GM06990 (cell line): Measurements from ENCODE around the gene GAST.
"Not testable (repeated sequence)": the region's sequence is repeated elsewhere in the genome, so short reads cannot be mapped to it uniquely, and the experiment has no call there.

Experiments
- DNase-seq: peaks from one replicate; pipeline ENCODE4 v3.0.0-alpha.2; 2011; ENCODE audit not compliant: insufficient read length; ENCODE audit errors: extremely low read depth
- H3K27me3 ChIP-seq: replicated peaks from 2 replicates; pipeline ENCODE4 v1.6.0; 2011; ENCODE audit warnings: low read length; ENCODE audit not compliant: control insufficient read depth, insufficient read depth
- H3K36me3 ChIP-seq: 2 replicates; pipeline ENCODE4 v1.5.1; 2011; ENCODE audit warnings: low read length; ENCODE audit not compliant: control insufficient read depth, insufficient read depth
- H3K4me3 ChIP-seq: replicated peaks from 2 replicates; pipeline ENCODE4 v1.5.1; 2011; ENCODE audit warnings: low read depth, mild to moderate bottlenecking, control low read depth, low read length
- TF ChIP-seq, protein P1 (sequence below): IDR thresholded peaks from 2 replicates; pipeline ENCODE4 v1.5.1; 2011; ENCODE audit warnings: low read length, control low read depth, mild to moderate bottlenecking, inconsistent platforms; ENCODE audit not compliant: insufficient read depth, poor library complexity, severe bottlenecking

The GAST gene

DNA sequence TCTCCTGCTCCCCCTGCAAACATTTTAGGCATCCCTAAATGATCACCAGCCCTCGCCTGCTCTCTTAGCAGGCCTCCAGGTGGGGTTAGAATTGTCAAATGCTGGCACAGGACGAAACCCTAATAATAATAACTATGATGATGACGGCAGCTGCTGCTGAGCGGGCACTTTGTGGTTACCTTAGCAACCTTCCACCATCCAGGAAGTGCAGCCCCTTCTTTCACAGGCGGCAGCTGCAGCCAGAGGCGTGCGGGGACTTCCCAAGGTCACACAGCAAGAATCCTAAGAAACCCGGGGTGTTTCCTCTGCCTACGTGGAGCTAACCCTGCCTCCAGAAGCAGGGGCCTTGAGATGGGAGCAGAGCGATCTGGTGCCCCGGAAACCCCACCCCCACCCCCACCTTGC, 45.9 kb upstream of the GAST start:
- Histone ChIP-seq H3K4me3 (peak overlapping the region; percentile 53), H3K36me3 (no peaks in the 10 kb centered on the region), H3K27me3 (no peaks in the 10 kb centered on the region)
- no peak for DNase-seq
- TF ChIP-seq, protein P1, sequence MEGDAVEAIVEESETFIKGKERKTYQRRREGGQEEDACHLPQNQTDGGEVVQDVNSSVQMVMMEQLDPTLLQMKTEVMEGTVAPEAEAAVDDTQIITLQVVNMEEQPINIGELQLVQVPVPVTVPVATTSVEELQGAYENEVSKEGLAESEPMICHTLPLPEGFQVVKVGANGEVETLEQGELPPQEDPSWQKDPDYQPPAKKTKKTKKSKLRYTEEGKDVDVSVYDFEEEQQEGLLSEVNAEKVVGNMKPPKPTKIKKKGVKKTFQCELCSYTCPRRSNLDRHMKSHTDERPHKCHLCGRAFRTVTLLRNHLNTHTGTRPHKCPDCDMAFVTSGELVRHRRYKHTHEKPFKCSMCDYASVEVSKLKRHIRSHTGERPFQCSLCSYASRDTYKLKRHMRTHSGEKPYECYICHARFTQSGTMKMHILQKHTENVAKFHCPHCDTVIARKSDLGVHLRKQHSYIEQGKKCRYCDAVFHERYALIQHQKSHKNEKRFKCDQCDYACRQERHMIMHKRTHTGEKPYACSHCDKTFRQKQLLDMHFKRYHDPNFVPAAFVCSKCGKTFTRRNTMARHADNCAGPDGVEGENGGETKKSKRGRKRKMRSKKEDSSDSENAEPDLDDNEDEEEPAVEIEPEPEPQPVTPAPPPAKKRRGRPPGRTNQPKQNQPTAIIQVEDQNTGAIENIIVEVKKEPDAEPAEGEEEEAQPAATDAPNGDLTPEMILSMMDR, result no peak

DNA sequence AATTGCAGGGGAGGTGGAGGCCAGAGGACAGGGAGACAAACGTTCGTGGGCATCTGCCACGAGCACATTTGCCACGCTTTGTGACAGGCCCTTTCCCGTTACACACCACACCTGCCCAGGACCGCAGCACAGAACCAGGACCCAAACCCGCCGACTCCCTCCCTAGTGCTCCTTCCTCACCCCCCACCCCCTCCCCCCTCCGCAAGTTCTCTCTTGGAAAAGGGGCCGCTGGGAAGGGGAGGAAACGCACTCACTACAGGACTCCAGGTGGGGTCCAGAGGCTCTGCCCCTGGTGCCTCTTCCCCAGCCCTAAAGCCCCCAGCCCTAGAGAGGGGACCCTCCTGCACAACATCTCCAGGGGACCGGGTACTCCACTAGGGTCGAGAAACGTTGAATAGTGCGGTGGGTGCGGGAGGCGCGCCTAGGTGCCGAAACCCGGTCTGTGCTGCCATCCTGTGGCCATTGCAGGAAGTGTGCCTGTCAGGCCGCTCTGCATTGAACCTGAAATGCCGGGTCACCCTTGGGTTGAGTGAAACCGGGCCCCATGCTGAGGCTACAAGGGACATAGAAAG, 45.3 kb upstream of the GAST start:
- H3K27me3 ChIP-seq, result no peaks in the 10 kb centered on the region
- TF ChIP-seq, protein P1, result peak; percentile 93
- DNase-seq, result peak; percentile 85
- no peaks in the 10 kb centered on the region for H3K36me3 ChIP-seq
- H3K4me3 ChIP-seq, result peak overlapping the region; percentile 53

DNA sequence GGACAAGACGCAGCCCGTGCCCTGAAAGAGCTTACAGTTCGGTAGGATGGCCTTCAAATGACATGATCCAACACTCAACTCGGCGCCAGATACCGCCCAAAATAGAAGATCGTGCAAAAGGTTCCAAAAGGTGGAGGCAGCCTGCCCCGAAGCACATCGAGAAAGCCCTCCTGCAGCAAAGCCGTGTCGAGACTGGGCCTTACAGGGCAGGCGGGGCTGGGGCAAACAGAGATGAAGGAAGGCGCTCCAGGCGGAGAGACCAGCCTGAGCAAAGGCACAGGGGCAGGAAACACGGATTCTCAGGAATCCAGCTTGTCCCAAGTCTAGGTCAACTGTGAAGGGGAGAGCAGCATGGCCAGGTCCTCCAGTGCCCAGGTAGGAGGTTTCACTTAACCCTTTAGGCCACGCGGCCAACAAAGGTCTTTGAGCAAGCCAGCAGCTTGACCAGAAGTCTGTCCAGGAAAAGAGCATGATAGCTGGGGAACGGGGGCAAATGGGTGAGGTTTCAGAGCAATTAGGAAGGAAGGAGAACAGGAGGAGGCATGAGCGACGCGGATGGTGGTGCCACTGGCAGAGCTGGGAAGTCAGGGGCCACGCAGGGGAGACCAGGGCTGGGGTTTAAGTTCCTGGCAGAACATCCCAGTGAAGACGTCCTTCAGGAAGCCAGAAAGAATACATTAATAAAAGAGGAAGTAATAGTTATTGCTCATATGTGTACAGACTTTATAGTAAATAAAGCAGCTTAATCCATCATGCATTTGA, 44.7 kb upstream of the GAST start:
- no peaks in the 10 kb centered on the region for H3K27me3 ChIP-seq
- TF ChIP-seq, protein P1, result no peak
- DNase-seq, result peak; percentile 45
- H3K4me3 ChIP-seq, result peak overlapping the region; percentile 53
- H3K36me3 ChIP-seq, result no peaks in the 10 kb centered on the region

DNA sequence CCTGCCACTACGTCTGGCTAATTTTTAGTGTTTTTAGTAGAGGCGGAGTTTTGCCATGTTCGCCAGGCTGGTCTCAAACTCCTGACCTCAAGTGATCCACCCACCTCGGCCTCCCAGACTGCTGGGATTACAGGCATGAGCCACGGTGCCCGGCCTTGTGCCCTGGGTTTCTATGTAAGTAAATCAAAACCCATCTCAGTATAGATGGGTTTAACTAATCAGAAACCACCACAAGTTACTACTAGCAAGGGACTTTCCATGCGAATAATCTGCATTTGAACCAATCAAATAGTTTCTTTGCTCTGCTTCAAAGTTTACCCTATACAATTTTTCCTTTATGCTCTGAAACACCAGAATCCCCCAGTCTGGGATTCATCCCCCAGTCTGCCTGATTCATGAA, 40.0 kb upstream of the GAST start:
- DNase-seq, result no peak
- Histone ChIP-seq H3K27me3 (no peaks in the 10 kb centered on the region), H3K4me3 (no peak overlapping the region), H3K36me3 (no peaks in the 10 kb centered on the region)
- TF ChIP-seq, protein P1, result no peak

DNA sequence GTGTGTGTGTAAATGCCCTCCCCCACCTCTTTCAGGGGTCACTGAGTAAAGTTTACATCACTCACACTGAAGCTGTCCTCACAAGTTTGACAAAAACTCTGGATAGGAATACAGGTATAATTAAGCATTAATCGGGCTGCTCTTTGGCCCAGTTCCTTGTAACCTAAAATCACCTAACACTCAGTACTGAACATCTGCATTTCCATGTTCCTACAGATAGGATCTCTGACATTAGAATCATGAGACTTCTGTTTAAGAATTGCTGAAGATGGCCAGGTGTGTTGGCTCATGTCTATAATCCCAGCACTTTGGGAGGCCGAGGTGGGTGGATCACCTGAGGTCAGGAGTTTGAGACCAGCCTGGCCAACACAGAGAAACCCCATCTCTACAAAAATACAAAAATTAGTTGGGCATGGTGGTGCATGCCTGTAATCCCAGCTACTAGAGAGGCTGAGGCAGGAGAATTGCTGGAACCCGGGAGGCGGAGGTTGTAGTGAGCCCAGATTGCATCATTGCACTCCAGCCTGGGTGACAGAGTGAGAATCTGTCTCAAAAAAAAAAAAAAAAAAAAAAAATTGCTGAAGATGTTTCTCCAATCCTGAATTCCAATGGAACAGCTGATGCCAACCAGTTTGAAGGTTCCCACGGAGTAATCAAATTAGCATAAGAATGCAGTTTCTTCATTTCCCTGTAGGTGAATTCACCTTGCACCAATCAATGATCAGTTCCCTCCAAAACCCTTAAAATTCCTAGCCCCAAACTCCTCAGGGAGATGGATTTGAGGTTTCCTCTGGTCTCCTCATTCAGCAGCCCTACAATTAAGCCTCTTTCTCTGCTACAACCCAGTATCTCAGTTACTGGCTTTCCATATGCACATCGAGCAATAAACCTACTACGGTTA, 36.7 kb upstream of the GAST start:
- H3K4me3 ChIP-seq, H3K36me3 ChIP-seq, DNase-seq, H3K27me3 ChIP-seq: not testable (repeated sequence)

DNA sequence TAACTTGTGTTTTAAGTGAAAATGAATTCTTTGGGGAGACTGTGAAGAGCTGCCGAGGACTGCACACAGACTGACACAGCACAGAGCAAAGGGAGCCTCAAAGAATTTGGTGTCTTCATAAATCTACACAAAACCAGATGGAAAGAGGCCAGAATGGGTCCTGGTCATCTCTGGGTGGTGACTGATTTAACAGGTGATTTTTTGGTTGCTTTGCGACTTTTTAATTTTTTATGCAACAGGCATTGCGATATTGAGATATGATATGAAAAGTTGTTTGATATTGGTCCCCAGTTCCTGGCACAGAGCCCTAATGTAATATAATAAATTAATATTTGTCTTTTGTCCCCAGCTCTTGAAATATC, 36.1 kb upstream of the GAST start:
- no peak for DNase-seq
- H3K27me3 ChIP-seq, result no peaks in the 10 kb centered on the region
- TF ChIP-seq, protein P1, result no peak
- H3K36me3 ChIP-seq, result no peaks in the 10 kb centered on the region
- H3K4me3 ChIP-seq, result no peak overlapping the region
